Muscle of leg (tissue), 11 donors: ENCODE results near the gene HEYL. TPM values are rescaled to one million over a fixed set of nuclear protein-coding genes. Genes with fewer than 3 reads are reported as not detected.

ENCODE experiments used
- DNase-seq: peaks from one replicate; pipeline ENCODE4 v3.0.0; 2013
- H3K27ac ChIP-seq: one replicate; pipeline ENCODE4 v1.5.1; 2013; ENCODE audit warnings: mild to moderate bottlenecking, low read length, control low read depth
- H3K27me3 ChIP-seq: one replicate; pipeline ENCODE4 v1.6.1; 2013; ENCODE audit warnings: low read length; ENCODE audit not compliant: control insufficient read depth, insufficient read depth
- H3K36me3 ChIP-seq: one replicate; pipeline ENCODE4 v1.6.1; 2013; ENCODE audit warnings: low read length; ENCODE audit not compliant: control insufficient read depth, insufficient read depth
- H3K4me1 ChIP-seq: one replicate; pipeline ENCODE4 v1.6.1; 2013; ENCODE audit warnings: low read length; ENCODE audit not compliant: control insufficient read depth, insufficient read depth
- H3K4me3 ChIP-seq: one replicate; pipeline ENCODE4 v1.5.1; 2013; ENCODE audit warnings: low read length, control low read depth
- H3K9me3 ChIP-seq: replicated peaks from 2 replicates; pipeline ENCODE4 v1.6.1; 2013; ENCODE audit warnings: low read depth, low read length; ENCODE audit not compliant: control insufficient read depth
- WGBS: methylation state at CpG from one replicate; pipeline ENCODE4 v1.1.5; 2013; ENCODE audit warnings: missing lambda C conversion rate; ENCODE audit not compliant: insufficient coverage; 5-methylcytosine and 5-hydroxymethylcytosine counted together
- polyA plus RNA-seq, 8 donors: library from polyadenylated mRNA; unstranded; fragments of 120-200 nt; gene quantifications; one replicate each; pipeline versions ENCODE4 v1.2.1 to v1.2.3, GENCODE V29; 2013; ENCODE audit warnings: inconsistent platforms in 1 of 8, low replicate concordance in 1 of 8; ENCODE audit not compliant: insufficient read length in 8 of 8, insufficient read depth in 1 of 8
- total RNA-seq: library from RNA; stranded (reverse); fragments of 120-200 nt; gene quantifications from one replicate; pipeline ENCODE4 v1.2.4, GENCODE V29; 2013

The HEYL gene
- total and polyA plus RNA-seq, 9 donors = 19.5 to 73.0 (median 59.3) TPM

DNA sequence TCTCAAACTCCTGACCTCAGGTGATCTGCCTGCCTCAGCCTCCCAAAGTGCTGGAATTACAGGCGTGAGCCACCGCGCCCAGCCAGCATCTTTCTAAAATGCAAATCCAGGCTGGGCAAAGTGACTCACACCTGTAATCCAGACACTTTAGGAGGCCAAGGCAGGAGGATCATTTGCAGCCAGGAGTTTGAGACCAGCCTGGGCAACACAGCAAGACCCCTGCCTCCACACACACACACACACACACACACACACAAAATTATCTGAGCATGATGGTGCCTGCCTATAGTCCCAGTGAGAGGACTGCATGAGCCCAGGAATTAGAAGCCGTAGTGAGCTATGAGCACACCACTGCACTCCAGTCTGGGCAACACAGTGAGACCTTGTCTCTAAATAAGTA is 46.1 kb downstream of the HEYL start:
- no peaks in the 10 kb centered on the region for H3K36me3 ChIP-seq
- no peaks in the 10 kb centered on the region for H3K4me1 ChIP-seq
- H3K27me3 ChIP-seq = peaks cover 3% of the 10 kb centered on the region
- DNase-seq = no peak
- H3K4me3 ChIP-seq = no peak overlapping the region
- WGBS = 100% methylated on average over 3 of the region's 4 CpGs
- H3K27ac ChIP-seq = no peak overlapping the region
- H3K9me3 ChIP-seq = no peaks in the 10 kb centered on the region

DNA sequence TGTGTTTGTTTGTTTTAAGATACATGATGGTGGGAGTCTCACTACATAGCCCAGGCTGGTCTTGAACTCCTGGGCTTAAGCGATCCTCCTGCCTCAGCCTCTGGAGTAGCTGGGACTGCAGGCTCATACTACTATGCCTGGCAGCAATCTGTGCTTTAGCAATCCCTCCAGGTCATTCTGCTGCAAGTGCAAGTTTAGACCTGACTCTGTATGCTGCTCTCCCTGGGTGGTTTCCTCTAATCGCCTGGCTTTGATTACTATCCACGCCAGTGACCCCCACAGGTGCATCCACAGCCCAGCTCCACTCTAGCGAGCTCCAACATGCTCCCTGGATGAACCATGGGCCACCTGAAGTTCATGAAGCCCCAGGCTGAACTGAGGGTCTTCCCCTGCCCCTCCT is 47.4 kb downstream of the HEYL start:
- Histone ChIP-seq H3K9me3 (no peaks in the 10 kb centered on the region), H3K27ac (no peak overlapping the region), H3K4me1 (no peaks in the 10 kb centered on the region), H3K4me3 (no peak overlapping the region), H3K27me3 (peaks cover 3% of the 10 kb centered on the region), H3K36me3 (no peaks in the 10 kb centered on the region)
- 66% methylated on average over 4 of the region's 4 CpGs for whole genome bisulfite sequencing
- no peak for DNase-seq

DNA sequence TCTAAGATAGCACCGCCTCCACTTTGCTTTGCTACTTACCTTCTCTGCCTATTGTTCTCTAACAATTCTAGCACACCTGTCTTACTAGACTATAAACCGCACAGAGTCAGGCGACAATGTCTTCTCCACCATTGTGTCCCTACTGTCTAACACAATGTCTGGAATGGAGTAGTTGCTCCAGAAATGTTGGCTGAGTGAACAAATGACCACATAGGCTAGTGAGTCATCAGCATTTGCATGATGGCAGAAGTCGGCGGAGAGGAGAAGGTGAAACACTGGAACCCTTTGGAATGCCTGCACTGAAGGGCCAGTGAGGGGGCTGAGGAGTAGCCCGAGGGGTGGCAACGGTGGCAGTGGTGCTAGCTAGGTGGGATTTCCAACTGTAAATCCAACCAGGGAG is 48.9 kb downstream of the HEYL start:
- no peaks in the 10 kb centered on the region for H3K9me3 ChIP-seq
- 87% methylated on average over 5 of the region's 7 CpGs for WGBS
- H3K27me3 ChIP-seq = peaks cover 3% of the 10 kb centered on the region
- H3K4me3 ChIP-seq = no peak overlapping the region
- H3K27ac ChIP-seq = no peak overlapping the region
- no peaks in the 10 kb centered on the region for H3K36me3 ChIP-seq
- no peaks in the 10 kb centered on the region for H3K4me1 ChIP-seq
- DNase-seq = no peak

DNA sequence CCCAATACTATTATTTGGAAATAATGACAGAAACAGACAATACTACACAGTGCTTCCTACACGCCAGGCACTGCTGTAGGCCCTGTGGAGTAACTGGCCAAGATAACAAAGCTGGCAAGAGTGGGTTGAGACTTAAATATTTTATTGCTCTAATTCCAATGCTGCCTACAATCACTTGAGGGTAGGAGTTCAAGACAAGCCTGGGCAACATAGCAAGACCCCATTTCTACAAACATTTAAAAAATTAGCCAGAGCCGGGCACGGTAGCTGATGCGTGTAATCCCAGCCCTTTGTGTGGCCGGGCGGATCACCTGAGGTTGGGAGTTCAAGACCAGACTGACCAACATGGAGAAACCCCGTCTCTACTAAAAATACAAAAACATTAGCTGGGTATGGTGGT is 53.5 kb downstream of the HEYL start:
- no peaks in the 10 kb centered on the region for H3K9me3 ChIP-seq
- H3K27ac ChIP-seq = no peak overlapping the region
- no peak for DNase-seq
- no peak overlapping the region for H3K4me3 ChIP-seq
- no peaks in the 10 kb centered on the region for H3K36me3 ChIP-seq
- H3K4me1 ChIP-seq = no peaks in the 10 kb centered on the region
- H3K27me3 ChIP-seq = no peaks in the 10 kb centered on the region
- no CpG with 5 or more reads among the region's 7 CpGs for WGBS

DNA sequence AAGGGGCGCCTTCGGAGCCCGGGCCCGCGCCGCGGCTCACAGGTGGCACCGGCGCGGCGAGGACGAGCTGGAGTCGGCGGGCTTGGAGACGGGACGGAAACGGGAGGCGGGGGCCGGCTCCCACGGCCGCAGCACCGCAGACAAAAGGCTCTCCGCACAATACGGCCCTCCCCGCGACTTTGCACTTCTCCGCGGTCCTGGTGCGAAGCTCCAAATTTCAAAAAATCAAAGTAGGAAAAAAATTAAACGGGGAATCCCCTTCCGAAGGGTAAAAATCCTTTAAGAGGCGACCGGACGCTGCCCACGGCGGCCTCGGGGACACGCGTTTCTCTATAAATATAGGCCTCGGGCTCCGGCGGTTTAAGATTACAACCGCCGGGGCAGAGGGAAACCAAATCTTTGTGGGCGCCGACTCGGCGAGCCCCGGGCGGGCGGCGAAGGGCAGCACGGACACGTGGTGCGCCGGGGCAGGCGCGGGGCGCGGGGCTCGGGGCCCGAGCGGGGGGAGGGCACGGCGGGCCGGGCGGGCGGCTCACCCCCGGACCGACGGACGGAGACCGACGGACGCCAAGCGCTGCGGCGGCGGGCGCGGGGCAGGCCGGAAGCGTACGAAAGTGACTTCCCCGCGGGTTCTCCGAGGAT is 63.3 kb downstream of the HEYL start:
- peaks cover 23% of the 10 kb centered on the region for H3K4me1 ChIP-seq
- H3K9me3 ChIP-seq = no peaks in the 10 kb centered on the region
- H3K4me3 ChIP-seq = peak overlapping the region; percentile 90
- under 1% methylated on average over 84 of the region's 87 CpGs for WGBS
- peak overlapping the region; percentile 81 for H3K27ac ChIP-seq
- H3K27me3 ChIP-seq = no peaks in the 10 kb centered on the region
- DNase-seq = peak; percentile 48
- H3K36me3 ChIP-seq = peaks cover 35% of the 10 kb centered on the region

DNA sequence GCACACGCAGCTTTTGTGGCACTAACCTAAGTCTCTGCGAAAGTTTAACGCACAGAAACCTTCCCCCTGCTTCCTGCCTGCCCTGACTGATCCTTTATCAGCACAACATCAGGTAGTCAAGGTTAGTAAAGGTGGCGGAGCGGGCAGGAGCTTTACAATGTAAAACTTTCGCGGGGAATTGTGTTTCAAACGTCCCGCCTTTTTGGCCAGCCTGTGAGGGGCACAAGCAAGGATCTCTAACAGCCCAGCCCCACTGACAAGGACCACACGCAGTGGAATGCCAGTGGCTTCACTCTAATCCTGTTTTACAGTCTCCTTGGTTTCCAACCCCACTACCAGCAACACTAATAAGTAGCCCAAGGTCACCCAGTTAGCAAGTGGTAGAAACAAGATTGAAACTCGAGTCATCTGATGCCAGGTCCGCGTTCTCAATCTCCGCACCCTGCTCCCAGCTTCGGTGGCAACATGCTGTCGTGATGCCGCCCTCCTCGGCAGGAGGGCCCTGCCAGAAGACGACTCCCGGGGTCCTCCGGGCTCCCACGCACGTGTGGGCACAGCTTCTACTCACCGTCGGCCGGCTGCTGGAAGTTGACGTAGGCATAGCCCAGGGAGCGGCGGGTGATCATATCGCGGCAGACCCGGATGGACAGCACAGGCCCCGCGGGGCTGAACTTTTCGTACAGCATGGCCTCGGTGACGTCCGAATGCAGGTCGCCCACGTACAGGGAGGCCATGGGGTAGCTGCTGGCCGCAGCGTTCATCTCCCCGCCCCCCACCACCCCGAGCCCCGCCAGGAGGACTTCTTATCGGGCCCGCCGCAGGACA is 64.0 kb downstream of the HEYL start:
- H3K9me3 ChIP-seq = no peaks in the 10 kb centered on the region
- peak; percentile 56 for DNase-seq
- under 1% methylated on average over 46 of the region's 48 CpGs for WGBS

GRCh38 chr1:39574646-39575045 is 64.8 kb downstream of the HEYL start:
- H3K27ac ChIP-seq = peak overlapping the region; percentile 76
- no peaks in the 10 kb centered on the region for H3K9me3 ChIP-seq
- peaks cover 23% of the 10 kb centered on the region for H3K4me1 ChIP-seq
- peak overlapping the region; percentile 90 for H3K4me3 ChIP-seq
- peak; percentile 50 for DNase-seq
- H3K36me3 ChIP-seq = peaks cover 49% of the 10 kb centered on the region
- WGBS = 19% methylated on average over 2 of the region's 5 CpGs
- no peaks in the 10 kb centered on the region for H3K27me3 ChIP-seq

More for the DNA sequence above, 64.0 kb downstream of the HEYL start:
- peaks cover 43% of the 10 kb centered on the region for H3K36me3 ChIP-seq
- H3K27me3 ChIP-seq = no peaks in the 10 kb centered on the region
- peaks cover 23% of the 10 kb centered on the region for H3K4me1 ChIP-seq
- H3K27ac ChIP-seq = peak overlapping the region; percentile 74
- peak overlapping the region; percentile 90 for H3K4me3 ChIP-seq

Other genes with a start within 250 kb of the HEYL start
- gene BMP8A, start 148.0 kb downstream of the HEYL start, total RNA-seq = 0.40 TPM
- gene BMP8A, start 148.0 kb downstream of the HEYL start, polyA plus RNA-seq = 1 to 10 TPM in 1 of 8 donors, under 1 TPM in 7; 0.14 to 1.1 (median 0.41) TPM
- gene PABPC4, start 62.9 kb downstream of the HEYL start, total RNA-seq = 214 TPM
- gene PABPC4, start 62.9 kb downstream of the HEYL start, polyA plus RNA-seq = 100 to 1,000 TPM; 292 to 474 (median 402) TPM
- 9.3 TPM for gene NT5C1A, start 32.5 kb upstream of the HEYL start, total RNA-seq
- 1 to 10 TPM; 4.1 to 8.8 (median 6.0) TPM for gene NT5C1A, start 32.5 kb upstream of the HEYL start, polyA plus RNA-seq
- 1.8 TPM for gene HPCAL4, start 51.8 kb upstream of the HEYL start, total RNA-seq
- 1 to 10 TPM in 6 of 8 donors, under 1 TPM in 2; 0.51 to 1.2 (median 1.1) TPM for gene HPCAL4, start 51.8 kb upstream of the HEYL start, polyA plus RNA-seq
- 35.3 TPM for gene PPIE, start 99.2 kb upstream of the HEYL start, total RNA-seq
- 10 to 100 TPM; 38.6 to 48.6 (median 43.7) TPM for gene PPIE, start 99.2 kb upstream of the HEYL start, polyA plus RNA-seq
- gene OXCT2, start 131.7 kb upstream of the HEYL start, total RNA-seq = 0.44 TPM
- gene OXCT2, start 131.7 kb upstream of the HEYL start, polyA plus RNA-seq = under 1 TPM in 6 of 8 donors, not detected in 2; 0.09 to 0.47 (median 0.30) TPM
- 0.71 TPM for gene BMP8B, start 149.2 kb upstream of the HEYL start, total RNA-seq
- gene BMP8B, start 149.2 kb upstream of the HEYL start, polyA plus RNA-seq = 1 to 10 TPM in 7 of 8 donors, under 1 TPM in 1; 0.99 to 3.4 (median 1.6) TPM
- gene TRIT1, start 243.9 kb upstream of the HEYL start, total RNA-seq = 19.1 TPM
- 10 to 100 TPM in 7 of 8 donors, 1 to 10 TPM in 1; 9.9 to 20.0 (median 13.9) TPM for gene TRIT1, start 243.9 kb upstream of the HEYL start, polyA plus RNA-seq